GM19372 (cell line): ENCODE data around the gene GPAT3.
"Not testable (repeated sequence)": the region's sequence is repeated elsewhere in the genome, so short reads cannot be mapped to it uniquely, and the experiment has no call there.

Experiments used
- ATAC-seq: cut with Tn5 transposase; IDR thresholded peaks from one replicate; pipeline ENCODE4 v1.9.1; 2021; ENCODE audit warnings: mild to moderate bottlenecking, low read depth, moderate library complexity; ENCODE audit not compliant: unreplicated experiment

GPAT3 gene

GRCh38 chr4:83591056-83591455 is 55.1 kb downstream of the GPAT3 start:
- ATAC-seq: no peak

- no peak for ATAC-seq
Observed at GRCh38 chr4:83591730-83592129, 55.8 kb downstream of the GPAT3 start.

GRCh38 chr4:83599183-83599582 is 63.3 kb downstream of the GPAT3 start:
- ATAC-seq: no peak

DNA sequence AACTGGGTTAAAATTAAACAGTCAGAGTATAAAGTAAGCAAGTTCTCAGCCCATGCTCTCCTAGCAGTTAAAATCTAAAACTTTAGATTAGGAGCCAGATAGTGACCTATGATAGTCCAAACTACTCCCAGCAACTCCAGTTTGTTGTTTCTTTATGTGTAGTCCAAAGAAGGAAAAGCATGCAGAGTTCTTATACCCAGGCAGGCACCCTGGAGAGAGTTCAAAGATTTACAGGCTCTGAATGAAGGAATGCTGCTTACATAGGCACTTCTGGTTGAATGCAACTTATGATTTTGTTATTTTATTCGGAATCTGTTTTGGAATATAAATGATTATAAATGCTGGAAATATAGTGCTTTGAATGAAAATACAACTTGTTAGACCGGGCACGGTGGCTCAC is 67.2 kb downstream of the GPAT3 start:
- ATAC-seq: no peak

GRCh38 chr4:83604321-83604720 is 68.4 kb downstream of the GPAT3 start:
- no peak for ATAC-seq

GRCh38 chr4:83605210-83605609 is 69.3 kb downstream of the GPAT3 start:
- ATAC-seq: no peak

- no peak for ATAC-seq
Observed at GRCh38 chr4:83605744-83606172, 69.8 kb downstream of the GPAT3 start.

GRCh38 chr4:83606460-83606859 is 70.6 kb downstream of the GPAT3 start:
- no peak for ATAC-seq

GRCh38 chr4:83606898-83607297 is 71.0 kb downstream of the GPAT3 start:
- no peak for ATAC-seq

- no peak for ATAC-seq
Observed at GRCh38 chr4:83609365-83609764, 73.5 kb downstream of the GPAT3 start.

DNA sequence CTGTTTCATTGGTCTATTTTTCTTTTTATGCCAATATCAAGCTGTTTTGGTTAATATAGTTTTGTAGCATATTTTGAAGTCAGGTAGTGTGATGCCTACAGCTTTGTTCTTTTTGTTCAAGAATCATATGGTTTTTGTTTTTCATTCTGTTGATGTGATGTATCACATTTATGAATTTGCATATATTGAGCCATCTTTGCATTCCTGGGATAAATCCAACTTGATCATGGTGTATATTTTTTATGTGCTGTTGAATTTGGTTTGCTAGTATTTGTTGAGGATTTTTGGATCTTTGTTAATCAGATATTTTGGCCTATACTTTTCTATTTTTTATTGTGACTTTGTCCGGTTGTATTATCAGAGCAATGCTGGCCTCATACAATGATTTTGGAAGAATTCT is 74.8 kb downstream of the GPAT3 start:
- ATAC-seq: no peak

DNA sequence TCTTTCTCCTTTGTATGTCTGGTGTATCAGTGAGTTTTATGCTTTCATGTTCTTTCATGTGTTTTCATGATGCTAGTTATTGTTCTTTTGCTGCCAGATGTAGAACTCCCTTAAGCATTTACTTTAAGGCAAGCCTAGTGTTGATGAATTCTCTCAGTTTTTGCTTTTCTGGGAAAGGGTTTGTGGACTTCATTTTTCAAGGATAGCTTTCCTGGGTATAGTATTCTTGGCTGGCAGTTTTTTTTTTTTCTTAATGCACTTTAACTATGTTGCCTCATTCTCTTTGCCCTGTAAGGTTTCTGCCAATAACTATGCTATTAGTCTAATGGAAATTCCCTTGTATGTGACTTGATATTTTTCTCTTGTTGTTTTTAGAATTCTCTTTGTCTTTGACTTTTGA is 77.1 kb downstream of the GPAT3 start:
- ATAC-seq: no peak

GRCh38 chr4:83613994-83614393 is 78.1 kb downstream of the GPAT3 start:
- ATAC-seq: no peak

DNA sequence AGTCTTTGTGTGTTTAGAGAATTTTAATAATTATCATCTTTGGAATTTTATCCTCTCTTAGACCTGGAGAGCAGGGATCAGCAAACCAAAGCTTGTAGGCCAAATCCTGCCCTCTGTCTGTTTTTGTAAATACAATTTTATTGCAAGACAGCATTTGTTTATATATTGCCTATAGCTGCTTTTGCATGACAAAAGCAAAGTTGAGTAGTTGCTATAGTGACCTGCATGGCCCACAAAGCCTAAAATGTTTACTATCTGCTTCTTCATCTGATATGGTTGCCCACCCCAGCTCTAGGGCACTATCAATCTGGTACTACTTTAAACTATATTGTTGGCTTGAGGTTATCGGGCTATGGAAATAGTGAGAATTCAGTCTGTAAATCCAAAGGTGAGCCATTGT is 80.3 kb downstream of the GPAT3 start:
- ATAC-seq: no peak

GRCh38 chr4:83617371-83618035 is 81.6 kb downstream of the GPAT3 start:
- no peak for ATAC-seq

GRCh38 chr4:83618431-83618830 is 82.5 kb downstream of the GPAT3 start:
- ATAC-seq: no peak

DNA sequence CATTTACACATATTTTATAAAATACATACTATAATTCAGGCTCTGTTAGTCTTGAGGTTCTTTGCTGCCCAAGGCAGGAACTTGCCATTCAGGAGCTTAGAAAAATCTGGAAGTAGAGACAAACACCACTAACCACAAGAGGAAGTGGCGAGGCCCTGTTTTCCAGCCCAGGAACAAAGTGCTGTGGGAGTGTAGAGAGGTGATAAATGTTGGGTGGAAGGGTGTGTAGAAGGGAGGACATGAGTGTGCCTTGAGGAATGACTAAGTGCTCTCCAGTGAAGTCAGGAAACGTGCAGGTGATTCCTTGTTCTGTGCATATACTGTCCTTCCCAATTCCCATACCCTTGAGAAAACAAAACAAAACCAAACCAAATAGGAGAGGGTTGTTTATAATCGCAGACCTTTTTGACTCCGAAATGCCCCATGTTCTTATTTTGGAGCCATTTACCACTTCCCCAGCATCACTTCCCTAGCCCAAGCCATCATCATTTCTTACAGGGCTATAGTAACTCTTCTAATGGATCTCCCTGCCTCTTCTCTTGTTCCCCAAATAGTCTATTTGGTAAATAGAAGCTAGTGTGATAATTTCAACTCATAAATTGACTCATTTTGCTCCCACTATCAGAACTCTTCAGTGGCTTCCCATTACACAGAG is 83.2 kb downstream of the GPAT3 start:
- ATAC-seq: no peak

GRCh38 chr4:83622127-83622526 is 86.2 kb downstream of the GPAT3 start:
- not testable (repeated sequence) for ATAC-seq

DNA sequence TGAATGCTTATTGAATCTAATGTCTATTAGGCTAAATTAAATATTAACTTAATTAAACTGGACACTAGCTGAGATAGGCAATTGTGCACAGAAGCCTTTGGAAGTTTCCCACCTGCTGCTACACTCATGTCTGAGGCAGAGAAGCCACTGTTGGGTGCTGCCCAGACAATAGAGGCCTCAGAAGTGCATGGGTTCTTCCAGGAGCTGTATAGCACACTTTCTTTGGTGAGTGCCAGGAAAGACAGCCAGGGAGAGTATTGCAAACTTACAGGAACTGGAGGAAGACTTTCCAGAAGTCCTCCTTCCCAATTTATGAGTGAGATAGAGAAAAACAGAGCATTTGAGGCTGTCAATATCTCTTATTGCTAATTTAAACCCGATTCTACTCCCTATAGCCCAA is 89.9 kb downstream of the GPAT3 start:
- no peak for ATAC-seq

- ATAC-seq: no peak
Observed at GRCh38 chr4:83626245-83626836, 90.4 kb downstream of the GPAT3 start.

GRCh38 chr4:83629945-83630721 is 94.2 kb downstream of the GPAT3 start:
- no peak for ATAC-seq
